IPS DF 4.7 (cell line): ENCODE measurements around the gene ALDH3B2.
"Not testable (repeated sequence)": the region's sequence is repeated elsewhere in the genome, so short reads cannot be mapped to it uniquely, and the experiment has no call there.

ENCODE experiments used
- DNase-seq: peaks from one replicate; pipeline ENCODE4 v3.0.0-alpha.2; 2013; ENCODE audit warnings: low spot score; ENCODE audit errors: extremely low read depth

Gene ALDH3B2

GRCh38 chr11:67674442-67674871 lies at the start of gene ALDH3B2:
Gene ALDH3B2 (minus strand): TSS chr11:67674623. CDS start chr11:67666935, 7,688 bp downstream.
- no peak for DNase-seq

GRCh38 chr11:67723036-67723435 lies 48.6 kb upstream of the ALDH3B2 start:
- not testable (repeated sequence) for DNase-seq

- DNase-seq = not testable (repeated sequence)
These were observed 41.8 kb upstream of the ALDH3B2 start for GRCh38 chr11:67716226-67716625.

- not testable (repeated sequence) for DNase-seq
These were observed 41.4 kb upstream of the ALDH3B2 start for GRCh38 chr11:67715801-67716200.

GRCh38 chr11:67713892-67714509 lies 39.6 kb upstream of the ALDH3B2 start:
- DNase-seq = not testable (repeated sequence)

- DNase-seq = not testable (repeated sequence)
These were observed 37.3 kb upstream of the ALDH3B2 start for GRCh38 chr11:67711676-67712075.

- DNase-seq = not testable (repeated sequence)
These were observed 36.8 kb upstream of the ALDH3B2 start for GRCh38 chr11:67711212-67711611.

GRCh38 chr11:67709806-67710205 lies 35.4 kb upstream of the ALDH3B2 start:
- not testable (repeated sequence) for DNase-seq

GRCh38 chr11:67705264-67705663 lies 30.8 kb upstream of the ALDH3B2 start:
- DNase-seq = no peak

GRCh38 chr11:67704524-67704923 lies 30.1 kb upstream of the ALDH3B2 start:
- DNase-seq = no peak

GRCh38 chr11:67703709-67704108 lies 29.3 kb upstream of the ALDH3B2 start:
- DNase-seq = not testable (repeated sequence)

GRCh38 chr11:67700548-67701262 lies 26.3 kb upstream of the ALDH3B2 start:
- no peak for DNase-seq

- no peak for DNase-seq
These were observed 25.7 kb upstream of the ALDH3B2 start for GRCh38 chr11:67700141-67700540.

GRCh38 chr11:67699521-67699920 lies 25.1 kb upstream of the ALDH3B2 start:
- no peak for DNase-seq

- no peak for DNase-seq
These were observed 23.8 kb upstream of the ALDH3B2 start for GRCh38 chr11:67698247-67698646.

- DNase-seq = no peak
These were observed 23.4 kb upstream of the ALDH3B2 start for GRCh38 chr11:67697846-67698245.

GRCh38 chr11:67696998-67697397 lies 22.6 kb upstream of the ALDH3B2 start:
- no peak for DNase-seq

GRCh38 chr11:67695606-67696005 lies 21.2 kb upstream of the ALDH3B2 start:
- no peak for DNase-seq

GRCh38 chr11:67694875-67695555 lies 20.6 kb upstream of the ALDH3B2 start:
- no peak for DNase-seq

GRCh38 chr11:67691149-67691548 lies 16.7 kb upstream of the ALDH3B2 start:
- DNase-seq = no peak

- no peak for DNase-seq
These were observed 14.8 kb upstream of the ALDH3B2 start for GRCh38 chr11:67689178-67689577.

GRCh38 chr11:67687986-67688385 lies 13.6 kb upstream of the ALDH3B2 start:
- no peak for DNase-seq
